GM18907 (cell line): ENCODE measurements around the gene SSU72.
"Not testable (repeated sequence)": the region's sequence is repeated elsewhere in the genome, so short reads cannot be mapped to it uniquely, and the experiment has no call there.

ENCODE experiments used
- ATAC-seq: cut with Tn5 transposase; IDR thresholded peaks from one replicate; pipeline ENCODE4 v1.9.1; 2021; ENCODE audit warnings: mild to moderate bottlenecking, moderate library complexity; ENCODE audit not compliant: unreplicated experiment

Gene SSU72

DNA sequence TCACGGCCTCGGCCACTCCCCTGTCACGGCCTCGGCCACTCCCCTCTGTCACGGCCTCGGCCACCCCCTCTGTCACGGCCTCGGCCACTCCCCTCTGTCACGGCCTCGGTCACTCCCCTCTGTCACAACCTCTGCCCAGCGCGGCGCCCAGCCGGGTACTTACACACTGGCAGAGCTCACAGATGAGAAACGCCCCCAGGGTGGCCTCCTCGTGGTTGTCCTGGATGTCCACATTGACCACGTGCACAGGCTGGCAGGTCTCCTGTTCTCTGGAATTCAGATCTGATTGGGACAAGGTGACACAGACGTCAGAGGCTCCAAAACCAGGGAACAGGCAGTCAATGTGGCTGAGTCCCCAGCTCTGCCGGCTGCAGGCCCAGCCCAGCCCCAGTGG, 31.0 kb downstream of the SSU72 start:
- ATAC-seq = no peak

DNA sequence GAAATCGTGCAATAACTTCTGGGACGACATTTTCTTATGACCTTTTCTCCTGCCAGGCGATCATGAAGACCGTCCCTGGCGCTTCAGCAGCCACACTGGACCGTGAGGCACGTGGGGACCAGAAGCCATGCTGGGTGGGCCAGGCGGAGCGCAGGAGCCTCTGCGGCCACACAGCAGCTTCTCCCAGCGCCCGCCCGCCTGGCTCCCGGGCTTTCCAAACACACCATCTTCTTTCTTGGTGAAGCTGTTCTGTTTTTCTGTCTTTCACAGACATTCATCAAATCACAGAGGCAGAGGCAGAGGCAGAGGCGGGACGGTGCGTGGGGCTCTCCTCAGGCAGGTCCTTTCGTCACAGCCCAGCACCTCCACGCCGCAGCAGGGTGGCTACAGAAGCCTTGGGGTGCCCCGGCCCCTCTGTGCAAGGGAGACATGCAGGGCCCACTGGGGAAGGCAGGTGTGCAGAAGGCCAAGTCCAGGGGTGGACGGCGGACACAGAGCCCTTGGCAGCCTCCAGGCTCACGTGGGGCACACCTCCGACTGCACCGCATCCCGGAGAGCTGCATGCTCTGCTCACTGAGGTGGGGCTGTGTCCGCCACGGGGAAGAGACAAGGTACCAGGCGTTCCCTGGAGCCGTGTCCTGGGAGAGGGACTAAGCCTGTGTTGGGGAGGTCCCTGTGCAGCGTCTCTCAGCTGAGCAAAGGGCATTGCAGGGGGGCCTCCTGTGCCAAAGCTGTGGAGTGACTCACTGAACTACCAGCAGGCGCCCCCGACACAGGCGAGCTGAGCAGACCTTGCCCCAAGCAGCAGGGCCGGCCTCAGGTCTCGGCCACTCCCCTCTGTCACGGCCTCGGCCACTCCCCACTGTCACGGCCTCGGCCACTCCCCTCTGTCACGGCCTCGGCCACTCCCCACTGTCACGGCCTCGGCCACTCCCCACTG, 31.6 kb downstream of the SSU72 start:
- ATAC-seq = no peak

DNA sequence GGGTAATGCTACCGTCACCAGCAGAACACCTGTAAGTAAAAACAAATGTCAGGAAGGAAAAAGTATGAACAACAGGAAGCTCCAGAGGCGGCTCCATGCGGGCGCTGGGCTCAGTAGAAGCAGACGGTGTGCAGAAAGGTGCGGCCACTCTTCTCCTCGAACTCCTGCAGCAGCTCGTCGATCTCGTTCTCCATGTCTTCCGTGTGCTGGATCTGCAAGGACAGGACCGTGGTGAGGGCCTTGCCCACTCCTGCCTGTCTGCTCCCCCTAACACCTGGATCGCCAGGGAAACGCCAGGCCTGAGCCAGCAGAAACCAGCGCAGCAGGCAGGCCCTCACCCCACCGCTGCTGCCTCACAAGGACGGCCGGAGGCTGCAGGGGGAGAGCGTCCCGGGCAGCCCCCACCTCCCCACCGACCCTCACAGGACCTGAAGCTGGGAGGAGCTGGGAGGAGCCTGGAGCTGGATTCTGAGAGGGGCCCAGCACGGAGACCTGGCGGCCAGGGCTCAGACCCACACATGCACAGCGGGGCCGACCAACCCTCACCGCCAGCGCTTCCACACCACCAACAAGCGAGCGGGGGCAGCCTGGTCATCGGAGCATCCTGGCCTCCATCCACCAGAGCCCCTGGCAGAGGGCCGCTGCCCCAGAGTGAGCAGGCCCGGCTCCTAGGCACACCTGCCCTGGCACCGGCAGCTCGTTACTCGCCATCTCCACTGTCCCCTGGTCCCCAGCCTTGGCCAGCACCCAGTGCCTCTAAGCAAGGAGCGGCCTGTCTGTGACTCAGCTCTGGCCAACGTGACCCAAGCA, 32.5 kb downstream of the SSU72 start:
- ATAC-seq = no peak

DNA sequence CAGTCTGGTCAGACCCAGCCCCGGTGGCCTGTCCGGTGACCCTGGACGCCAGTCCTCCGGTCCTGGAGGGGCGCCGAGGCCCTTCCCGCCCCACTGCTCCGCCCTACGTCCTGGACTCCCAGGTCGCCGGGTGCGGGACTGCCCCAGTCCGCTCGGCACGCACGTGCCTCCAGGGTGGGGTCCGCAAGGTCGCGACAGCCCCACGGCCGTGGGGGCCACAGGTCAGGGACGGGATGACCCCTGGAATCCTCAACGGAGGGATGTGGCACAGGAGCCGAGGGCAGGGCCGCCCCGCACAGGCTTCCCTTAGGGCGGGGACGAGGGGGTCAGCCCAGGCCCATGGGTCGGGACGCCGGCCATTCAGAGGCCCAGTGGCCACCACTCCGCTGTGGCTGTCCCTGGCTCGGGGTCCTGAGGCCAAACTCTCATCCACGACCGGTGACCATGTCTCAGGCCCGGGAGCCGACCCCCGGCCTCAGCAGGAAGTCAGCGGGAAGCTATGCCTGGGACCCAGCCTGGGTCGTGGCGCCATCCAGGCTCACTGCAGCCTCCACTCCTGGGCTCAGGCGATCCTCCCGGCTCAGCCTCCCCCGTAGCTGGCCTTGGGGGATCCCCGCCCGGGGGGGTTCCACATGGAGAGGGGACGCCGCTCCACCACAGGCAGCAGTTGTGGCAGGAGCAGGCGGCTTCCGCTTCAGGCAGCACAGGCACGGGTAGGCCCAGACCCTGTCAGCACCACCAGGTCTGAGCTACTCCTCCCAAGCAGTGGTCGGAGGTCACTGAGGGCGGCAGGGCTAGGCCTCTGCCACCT, 33.6 kb downstream of the SSU72 start:
- ATAC-seq = no peak

DNA sequence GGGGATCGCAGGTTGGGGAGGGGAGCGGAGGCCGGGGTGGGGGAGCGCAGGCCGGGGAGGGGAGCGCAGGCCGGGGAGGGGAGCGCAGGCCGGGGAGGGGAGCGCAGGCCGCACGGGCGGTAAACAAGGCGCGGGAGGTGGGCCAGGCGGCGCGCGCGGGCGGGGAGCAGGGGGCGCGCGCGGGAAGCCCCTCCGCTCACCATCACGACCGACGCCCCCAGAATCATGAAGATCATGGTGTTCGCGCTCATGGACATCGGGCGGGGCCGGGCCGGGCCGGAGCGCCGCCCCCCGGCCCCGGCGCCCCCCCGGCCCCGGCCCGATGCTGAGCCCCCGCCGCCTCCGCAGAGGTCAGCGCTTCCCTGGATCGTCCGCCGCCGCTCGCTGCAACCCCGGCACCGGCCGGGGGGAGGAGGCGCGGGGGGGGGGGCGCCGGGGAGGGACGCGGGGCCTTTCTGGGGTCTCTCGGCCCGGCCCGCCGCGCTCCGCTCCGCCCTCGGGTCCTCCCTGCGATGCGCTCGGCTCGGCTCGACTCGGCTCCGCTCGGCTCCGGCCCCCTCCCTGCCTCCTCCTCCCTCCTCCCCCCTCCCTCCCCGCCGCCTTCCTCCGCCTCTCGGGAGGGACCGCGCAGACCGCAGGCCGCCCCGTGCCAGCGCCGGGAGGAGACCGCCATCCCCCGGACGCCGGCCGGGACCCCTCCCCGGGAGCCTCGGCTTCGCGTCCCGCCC, 34.4 kb downstream of the SSU72 start, which contains the start of gene TMEM240:
TSS of gene TMEM240 (minus strand) at position 535 of the 728 bp plus-strand sequence. CDS start at position 257, 278 bp downstream.
- ATAC-seq = no peak

DNA sequence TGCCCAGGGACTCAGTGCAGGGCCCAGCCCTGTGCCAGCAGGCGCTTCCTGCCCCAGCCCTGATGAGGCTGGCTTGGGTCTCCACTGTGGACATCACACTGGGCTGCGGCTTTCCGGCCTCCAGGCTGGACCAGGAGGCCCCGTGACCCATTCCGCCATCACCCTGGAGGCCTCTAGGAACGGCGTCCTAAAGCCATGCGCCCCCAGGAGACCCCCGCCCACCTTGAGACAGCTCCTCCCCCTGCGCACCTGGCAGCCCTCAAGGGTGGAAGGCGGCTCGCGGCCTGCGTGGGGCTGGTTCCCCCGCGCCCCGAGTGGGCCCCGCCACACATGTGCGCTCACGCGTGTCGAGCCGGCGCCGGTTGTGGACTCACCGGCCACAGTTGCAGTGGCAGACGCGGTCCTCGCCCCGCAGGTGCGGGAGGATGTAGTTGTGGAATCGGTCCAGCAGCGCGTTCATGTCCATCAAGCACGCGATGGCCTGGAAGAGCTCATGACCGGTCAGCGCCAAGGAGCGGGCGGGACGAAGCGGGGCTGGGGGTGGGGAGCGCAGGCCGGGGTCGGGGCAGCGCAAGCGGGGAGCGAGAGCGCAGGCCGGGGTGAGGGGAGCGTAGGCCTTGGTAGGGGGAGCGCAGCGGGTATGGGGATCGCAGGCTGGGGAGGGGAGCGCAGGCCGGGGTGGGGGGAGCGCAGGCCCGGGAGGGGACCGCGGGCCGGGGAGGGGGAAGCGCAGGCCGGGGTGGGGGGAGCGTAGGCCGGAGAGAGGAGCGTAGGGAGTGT, 35.2 kb downstream of the SSU72 start:
- no peak for ATAC-seq

DNA sequence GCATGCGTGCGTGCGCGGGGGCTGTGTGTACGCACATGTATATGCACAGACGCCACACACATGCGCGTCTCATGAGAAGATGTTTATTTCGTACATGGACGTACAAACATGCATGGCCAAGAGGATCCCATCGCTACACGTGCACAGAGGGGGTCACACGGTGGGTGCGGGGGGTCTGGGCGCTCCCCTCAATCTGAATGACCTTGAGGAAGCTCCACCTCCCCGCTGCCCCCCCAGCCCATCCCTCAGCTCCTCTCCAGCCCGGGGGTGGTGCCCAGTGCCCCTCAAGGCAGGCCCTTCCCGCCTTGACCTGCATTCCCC, 35.7 kb downstream of the SSU72 start:
- ATAC-seq = no peak

DNA sequence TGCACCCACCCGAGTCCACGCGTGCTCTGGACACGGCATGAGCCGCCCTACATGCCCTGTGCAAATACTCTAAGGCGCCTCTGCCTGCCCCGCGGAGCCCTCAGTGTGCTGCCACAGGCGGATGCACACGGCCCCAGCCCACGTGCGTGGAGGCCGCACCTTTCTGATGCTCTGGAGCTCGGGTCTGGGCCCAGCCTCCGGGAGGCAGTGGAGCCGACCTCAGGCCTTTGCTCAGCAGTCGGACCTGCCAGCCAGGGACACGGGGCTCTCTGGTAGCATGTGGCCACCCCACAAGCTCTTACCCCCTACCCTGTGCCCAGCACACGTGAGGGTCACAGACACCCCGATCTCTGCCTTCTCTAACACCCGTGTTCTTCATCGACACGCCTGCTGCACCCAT, 36.3 kb downstream of the SSU72 start:
- ATAC-seq = no peak

DNA sequence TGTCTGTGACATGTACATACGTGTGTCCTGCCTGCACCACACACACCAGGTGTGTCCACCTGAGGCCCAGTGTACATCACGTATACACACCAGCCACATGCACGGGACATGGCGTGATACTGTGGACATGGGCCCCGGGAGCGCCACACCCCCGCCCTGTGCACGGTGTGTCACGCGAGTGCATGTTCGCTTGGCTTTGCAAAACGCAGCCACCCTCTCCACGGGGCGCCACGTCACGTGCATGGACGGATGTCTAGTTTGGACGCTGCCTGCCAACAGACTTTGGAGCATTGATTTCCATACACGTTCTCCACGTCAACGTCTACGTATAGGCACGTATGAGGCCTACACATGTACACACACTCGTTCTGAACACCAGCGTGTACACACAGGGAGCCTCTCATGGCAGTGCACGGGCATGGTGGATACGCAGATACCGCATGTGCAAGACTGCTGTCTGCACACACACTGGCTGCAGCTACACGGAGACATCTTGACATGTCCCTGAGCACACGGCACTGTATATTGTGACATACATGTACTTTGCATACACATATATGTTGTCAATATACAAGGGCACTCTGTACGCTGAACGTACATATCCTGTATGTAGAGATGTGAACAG, 36.9 kb downstream of the SSU72 start:
- ATAC-seq = no peak

DNA sequence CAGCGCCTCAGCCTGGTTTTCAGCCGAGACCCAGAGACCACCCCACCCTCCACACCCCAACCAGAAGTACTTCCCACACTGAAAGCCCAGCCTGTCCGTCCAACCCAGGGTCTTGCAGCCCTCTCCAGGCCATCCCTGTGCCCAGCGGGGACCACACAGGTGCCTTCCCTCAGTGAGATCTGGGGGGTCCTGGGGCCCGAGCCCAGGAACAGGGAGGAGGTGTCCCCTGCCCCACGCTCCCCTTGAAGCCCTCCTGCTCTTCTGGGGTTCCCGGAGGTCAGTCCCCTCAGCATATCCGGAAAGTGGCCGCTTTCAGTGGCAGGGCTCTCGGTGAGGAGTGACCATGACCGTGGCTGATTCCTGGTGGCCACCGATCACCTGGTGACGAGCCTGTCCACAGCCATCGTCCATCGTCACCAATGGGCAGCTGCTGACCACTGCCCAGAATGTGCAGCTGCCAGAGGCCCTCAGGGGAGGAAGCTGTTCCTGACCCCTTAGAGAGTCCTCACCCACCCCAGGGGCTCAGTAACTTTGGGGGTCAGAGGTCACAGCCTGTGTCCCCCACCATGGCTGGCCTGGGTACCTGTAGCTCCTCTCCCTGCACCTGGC, 37.6 kb downstream of the SSU72 start:
- ATAC-seq = no peak

DNA sequence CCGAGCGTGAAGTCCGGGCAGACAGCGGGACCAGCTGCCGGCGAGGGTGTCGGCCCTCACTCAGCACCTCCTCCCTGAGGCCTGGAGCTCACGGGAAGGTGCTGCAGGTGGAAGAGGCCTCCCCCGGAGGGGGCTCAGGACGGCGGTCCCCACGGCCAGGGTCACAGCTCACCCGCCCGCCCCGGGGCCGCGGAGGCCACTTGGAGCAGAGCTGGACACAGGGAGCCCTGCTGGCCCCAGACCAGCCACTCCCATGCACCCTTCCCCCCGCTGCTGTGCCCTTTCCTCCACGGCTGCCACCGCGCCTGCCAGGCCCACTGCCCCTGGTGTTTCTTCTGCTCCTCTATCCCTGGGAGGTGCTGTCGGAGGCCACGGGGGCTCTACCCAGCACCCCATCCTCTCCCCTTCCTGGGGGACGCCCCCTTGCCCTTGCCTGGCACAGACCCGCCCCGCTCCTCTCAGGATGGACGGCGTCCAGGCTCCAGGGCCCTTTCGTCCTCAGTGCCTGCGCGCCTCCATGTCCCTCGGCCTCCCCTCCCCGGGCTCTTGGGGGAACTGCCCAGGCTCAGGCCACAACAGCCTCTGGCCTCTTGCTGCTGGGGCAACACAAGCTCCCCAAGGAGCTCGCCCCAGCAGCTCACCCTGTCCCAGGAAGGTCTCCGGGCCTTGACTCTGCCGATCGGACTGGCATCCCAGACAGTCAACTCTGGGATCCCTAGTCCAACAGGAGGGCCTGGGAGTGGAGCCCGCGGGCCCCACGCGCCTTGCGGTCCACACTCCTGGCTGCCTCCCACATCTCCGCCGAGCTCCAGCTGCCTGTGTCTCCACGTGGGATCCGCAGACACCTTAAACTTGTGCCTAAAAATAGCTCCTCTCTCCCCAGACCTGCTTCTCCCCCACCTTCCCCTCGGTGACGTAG, 38.4 kb downstream of the SSU72 start:
- no peak for ATAC-seq

DNA sequence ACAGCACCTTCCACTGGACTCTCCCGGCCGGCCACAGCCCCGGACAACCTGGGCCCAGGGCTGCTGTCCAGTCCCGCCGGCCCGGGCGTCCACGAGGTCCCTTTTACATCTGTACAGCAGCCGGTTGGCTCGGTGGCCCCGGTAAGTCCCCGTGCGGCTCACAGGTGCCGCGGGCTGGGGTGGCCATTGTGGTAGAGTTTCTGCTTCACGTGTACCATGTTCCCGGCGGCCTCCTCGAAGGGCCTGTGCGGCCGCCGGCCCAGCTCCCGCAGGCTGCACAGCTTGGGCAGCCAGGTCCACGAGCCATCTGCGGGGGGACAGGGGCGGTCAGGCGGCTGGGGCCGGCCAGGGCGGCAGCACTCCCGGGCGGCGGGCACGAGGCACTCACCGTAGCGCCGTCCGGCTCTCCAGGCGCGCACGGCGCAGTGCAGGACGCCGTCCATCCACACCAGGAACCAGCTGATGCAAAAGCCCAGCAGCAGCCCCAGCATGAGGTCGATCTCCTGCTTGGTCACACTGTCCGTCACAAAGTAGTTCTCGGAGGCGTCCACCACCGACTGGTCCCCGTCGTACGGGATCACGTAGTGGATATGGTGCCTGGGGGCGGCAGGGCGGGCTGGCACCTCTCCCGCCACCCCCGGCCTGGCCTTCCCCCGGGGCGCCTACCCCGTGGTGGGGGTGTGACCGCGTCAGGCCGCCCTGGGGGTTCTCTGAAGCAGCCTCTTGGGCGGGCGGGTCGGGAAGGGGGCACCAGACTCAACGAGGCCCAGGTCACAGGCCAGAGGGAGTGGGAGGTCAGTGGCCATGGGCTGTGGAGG, 39.3 kb downstream of the SSU72 start:
- ATAC-seq = no peak

DNA sequence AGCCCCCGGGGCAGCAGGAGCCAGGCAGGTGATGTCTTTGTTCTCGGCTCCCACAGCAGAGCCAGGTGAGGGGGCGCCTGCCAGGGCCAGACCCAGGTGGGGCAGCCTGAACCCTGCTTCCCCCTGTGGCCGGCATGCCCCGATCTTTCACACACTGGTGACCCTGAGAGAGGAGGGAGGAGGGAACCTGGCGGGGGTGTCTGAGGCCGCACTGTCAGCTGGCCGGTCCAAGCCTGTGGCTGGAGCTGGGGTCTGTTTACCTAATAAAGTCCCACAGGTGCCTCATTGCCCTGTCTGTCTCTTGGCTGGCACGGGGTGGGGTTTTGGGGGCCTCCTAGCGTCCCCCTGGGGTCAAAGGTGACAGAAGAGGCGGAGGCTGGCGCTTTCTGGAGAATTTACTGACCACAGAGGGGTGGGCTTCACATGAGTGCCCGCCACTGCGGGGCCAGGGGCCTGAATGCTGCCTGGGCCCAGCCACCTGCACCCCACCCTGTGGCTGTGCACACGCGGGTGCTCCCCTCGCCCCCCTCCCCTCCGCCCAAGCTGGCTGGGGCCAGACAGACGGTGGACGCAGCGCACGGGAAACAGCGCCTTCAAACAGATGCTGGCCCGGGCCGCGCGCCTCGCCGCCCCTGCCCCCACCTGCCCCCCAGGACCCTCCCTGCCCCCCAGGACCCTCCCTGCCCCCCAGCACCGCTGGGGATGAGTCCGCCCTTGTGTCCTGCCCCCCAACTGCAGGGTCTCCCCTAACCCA, 40.1 kb downstream of the SSU72 start:
- no peak for ATAC-seq

DNA sequence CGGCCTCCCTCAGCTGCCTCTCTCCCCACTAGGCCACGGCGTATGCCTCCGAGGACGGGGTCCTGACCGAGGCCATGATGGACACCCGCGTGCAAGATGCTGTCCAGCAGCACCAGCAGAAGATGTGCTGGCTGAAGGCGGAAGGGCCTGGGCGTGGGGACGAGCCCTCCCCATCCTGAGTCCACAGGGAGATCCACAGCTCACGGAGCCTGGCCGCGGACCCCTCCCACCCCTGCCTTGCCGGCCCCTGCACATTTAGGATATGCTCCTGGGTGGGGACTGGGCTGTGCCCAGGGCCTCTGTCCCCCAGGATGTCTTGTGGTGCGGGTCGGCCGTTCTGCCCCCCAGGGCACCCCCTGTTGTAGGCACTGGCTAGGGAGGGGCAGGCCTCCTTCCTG, 40.8 kb downstream of the SSU72 start:
- ATAC-seq = not testable (repeated sequence)

DNA sequence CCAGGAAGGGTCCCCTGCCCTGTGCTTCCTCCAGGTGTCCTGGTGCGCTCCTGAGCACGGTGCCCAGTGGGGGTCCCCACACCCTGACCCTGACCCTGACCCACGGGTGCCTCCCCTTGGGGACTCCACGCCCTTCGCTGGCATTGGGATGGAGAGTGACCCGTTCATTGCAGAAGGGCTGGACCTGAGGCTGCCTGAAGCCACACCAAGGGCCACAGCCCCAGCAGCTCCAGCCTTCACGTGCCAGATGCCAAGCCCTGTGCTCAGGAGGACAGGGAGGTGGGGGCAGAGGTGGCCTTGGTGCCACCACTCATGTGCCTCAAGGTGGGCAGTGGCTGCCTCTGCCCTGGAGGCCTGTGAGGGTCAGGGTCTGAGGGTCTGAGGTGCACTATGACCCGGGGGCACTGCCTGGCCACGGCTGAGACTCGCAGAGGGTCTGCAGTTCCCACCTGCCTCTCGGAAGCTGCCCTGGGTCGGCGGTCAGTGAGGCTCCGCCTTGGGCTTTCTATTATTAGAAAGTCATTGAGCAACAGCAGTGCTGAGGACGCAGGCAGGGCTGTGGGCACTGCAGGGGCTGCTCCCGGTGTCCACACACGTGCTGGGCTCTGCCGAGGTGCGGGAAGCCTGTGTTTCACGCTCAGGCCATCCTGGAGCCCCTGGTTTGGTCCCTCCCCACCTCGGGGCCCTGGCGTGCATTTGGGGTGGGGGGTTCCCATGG, 41.3 kb downstream of the SSU72 start:
- not testable (repeated sequence) for ATAC-seq

DNA sequence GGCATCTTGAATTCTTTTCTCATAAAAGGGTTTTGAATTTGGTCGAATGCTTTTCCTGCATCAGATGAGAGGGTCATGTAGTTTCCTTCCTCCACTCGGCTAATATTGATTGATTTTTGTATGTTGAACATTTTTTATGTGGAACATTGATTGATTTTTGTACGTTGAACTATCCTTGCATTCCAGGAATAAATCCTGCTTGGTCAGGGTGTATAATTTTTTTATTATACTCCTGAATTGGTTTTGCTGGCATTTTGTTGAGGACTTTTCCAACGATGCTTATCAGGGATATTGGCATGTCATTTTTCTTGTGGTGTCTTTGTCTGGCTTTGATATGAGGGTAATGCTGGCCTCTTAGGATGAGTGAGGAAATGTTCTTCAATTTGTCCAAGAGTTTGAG, 42.7 kb downstream of the SSU72 start:
- ATAC-seq = no peak
